Myocyte (in vitro differentiated cells): Measurements from ENCODE around the gene ZNF577. TPM values are rescaled to one million over a fixed set of nuclear protein-coding genes. Genes with fewer than 3 reads are reported as not detected.
A peak's percentile ranks its signal among the peaks of the same experiment; 100 is the strongest.
"Not testable (repeated sequence)": the region's sequence is repeated elsewhere in the genome, so short reads cannot be mapped to it uniquely, and the experiment has no call there.

Experiments used
- DNase-seq: peaks from one replicate; pipeline ENCODE4 v3.0.0-alpha.2; 2012; ENCODE audit warnings: low read depth
- polyA plus RNA-seq: library from polyadenylated mRNA; unstranded; fragments of >200 nt; gene quantifications from one replicate; pipeline ENCODE4 v1.2.1, GENCODE V29; 2012; ENCODE audit warnings: missing spikeins
- total RNA-seq: library from RNA; depleted of rRNA; stranded (reverse); fragments of >200 nt; gene quantifications from 2 replicates; pipeline ENCODE4 v1.2.3, GENCODE V29; 2014

Gene ZNF577
- total RNA-seq = 7.5 and 8.4 TPM in 2 replicates
- polyA plus RNA-seq = 6.2 TPM

GRCh38 chr19:51887522-51888498 is at the start of gene ZNF577:
Gene ZNF577, minus strand, starts transcription at chr19:51887951. Its CDS starts 7,569 bp downstream, at chr19:51880382.
- DNase-seq = peak; percentile 88

DNA sequence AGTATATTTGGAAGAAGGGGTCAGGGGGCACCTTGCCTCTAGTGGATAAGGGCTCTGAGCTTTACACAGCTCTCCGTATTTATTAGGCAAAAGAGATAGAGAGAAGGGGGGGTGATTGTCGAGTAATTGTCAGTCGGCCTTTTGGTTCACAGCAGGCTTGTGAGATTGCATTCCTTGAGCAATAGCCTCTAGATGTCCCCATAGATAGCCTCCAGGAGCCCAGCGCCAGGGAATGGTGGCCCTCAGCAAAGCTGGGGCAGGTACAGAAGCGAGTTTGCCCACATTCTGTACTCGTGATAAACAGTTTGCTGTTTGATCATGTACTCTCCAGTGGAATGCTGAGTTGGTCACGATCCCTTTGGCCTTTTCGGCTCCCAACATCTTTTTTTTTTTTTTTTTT is 44.2 kb upstream of the ZNF577 start:
- no peak for DNase-seq

DNA sequence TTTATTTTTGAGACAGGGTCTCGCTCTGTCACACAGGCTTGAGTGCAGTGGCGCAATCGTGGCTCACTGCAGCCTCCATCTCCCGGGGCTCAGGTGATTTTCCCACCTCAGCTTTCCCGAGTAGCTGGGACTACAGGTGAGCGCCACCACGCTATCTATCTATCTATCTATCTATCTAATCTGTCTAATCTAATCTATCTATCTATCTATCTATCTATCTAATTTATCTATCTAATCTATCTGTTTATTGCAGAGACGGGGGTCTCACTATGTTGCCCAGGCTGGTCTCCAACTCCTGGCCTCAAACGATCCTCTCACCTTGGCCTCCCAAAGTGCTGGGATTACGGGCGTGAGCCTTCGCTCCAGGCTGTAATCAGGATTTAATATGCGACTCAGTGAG is 40.1 kb upstream of the ZNF577 start:
- no peak for DNase-seq

DNA sequence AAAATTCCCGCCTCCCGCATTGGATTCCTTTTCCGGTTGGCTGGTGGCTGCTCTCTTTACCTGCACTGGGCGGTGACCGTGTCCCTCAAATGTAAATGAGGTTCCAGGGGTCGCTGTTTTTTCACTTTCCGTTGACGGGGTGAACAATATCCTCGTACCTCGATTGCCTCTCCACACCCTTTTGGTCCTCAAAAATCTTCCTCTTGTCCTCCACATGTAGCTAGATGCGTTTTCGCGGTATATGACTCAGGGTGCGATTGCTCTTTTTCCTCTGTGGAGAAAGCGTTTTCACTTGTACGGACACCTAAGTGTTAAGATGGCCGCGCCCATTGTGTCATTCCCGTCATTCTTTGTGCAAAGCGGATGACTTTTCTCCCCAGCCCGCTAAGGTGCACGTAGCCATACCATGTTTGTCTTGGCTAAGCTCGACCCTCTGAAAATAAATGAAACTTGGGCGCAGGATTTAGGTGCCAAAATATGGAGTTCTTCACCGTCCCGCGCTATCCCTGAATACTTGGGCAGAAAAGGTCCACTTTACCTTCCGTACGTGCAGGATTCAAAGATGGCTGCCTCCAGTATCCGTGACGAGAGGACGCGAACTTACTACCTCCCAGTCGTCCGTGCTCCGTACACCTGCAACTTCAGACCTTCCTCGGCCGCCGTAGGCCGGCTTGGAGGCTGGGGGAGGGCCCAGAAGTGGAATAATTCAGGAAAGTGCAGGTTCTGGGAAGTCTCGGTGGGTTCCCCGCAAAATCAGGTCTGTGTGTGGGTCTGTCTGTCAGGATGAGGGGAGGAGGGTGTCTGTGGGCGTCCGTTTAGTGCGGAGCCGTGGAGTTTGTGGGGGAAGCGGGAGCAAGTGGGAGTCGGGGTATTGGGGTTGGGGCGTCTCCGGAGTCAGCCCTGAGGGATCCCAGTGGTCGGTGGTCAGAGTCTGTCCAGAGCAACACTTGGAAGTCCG is 39.3 kb upstream of the ZNF577 start, which contains the start of gene ZNF613:
TSS of gene ZNF613 (plus strand) at position 689 of the 958 bp plus-strand sequence. CDS start 8,749 bp downstream, outside the sequence.
- peak; percentile 94 for DNase-seq

DNA sequence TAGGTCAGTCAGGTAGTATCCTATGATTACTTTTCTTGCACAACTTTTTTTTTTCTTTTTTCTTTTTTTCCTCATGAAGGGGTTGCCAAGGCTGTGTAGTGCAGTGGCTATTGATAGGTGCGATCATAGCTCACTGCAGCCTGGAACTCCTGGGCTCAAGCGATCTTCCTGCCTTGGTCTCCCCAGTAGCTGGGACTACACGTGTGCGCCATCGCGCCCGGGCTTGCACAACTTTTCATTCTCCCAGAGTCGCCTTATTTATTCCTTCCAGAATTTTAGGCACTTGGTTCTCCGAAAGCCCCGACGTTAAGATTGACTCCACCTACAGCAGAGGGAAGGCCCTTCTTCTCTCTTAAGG is 38.7 kb upstream of the ZNF577 start:
- DNase-seq = no peak

DNA sequence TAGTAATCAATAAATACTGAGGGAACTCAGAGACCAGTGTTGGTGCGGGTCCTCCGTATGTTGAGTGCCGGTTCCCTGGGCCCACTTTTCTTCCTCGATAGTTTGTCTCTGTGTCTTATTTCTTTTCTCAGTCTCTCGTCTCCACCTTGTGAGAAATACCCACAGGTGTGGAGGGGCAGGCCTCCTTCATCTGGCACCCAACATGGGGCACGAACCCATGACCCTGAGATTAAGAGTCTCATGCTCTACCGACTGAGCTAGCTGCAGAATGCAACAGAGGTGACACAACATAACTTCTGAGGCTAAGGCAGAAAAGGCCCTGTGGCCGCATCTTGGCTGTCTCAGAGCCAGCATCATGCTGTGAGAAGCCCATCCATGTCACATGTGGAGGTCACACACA is 34.2 kb upstream of the ZNF577 start:
- DNase-seq = peak; percentile 17

- no peak for DNase-seq
Measured at GRCh38 chr19:51919606-51920005, 31.9 kb upstream of the ZNF577 start.

DNA sequence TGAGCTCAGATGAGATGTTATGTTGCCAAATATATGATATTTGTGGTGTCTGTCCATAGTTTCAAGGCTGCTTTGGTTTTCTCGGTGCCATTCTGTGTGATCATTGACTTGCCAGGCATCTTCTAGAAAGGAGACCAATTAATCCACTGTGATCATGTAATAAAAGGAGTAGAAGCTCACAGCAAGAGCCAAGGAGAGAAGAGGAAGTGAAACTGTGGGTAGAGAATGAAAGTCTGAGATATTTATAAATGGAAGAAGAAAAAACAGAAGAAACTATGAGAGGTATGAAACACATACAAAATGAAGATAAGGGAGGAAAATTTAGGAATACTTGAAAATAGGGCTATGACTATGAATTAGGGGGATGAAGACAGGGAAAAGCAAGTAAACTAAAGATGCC is 28.4 kb upstream of the ZNF577 start:
- DNase-seq = no peak

- no peak for DNase-seq
Measured at GRCh38 chr19:51915324-51915867, 27.6 kb upstream of the ZNF577 start.

GRCh38 chr19:51907981-51908380 is 20.2 kb upstream of the ZNF577 start:
- DNase-seq = not testable (repeated sequence)

- not testable (repeated sequence) for DNase-seq
Measured at GRCh38 chr19:51906108-51906507, 18.4 kb upstream of the ZNF577 start.

DNA sequence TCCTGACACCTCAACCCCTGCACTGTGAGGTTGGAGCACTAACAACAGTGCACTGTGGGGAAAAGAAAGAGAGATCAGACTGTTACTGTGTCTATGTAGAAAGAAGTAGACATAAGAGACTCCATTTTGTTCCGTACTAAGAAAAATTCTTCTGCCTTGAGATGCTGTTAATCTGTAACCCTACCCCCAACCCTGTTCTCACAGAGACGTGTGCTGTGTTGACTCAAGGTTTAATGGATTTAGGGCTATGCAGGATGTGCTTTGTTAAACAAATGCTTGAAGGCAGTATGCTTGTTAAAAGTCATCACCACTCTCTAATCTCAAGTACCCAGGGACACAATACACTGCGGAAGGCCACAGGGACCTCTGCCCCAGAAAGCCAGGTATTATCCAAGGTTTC is 17.9 kb upstream of the ZNF577 start:
- DNase-seq = not testable (repeated sequence)

DNA sequence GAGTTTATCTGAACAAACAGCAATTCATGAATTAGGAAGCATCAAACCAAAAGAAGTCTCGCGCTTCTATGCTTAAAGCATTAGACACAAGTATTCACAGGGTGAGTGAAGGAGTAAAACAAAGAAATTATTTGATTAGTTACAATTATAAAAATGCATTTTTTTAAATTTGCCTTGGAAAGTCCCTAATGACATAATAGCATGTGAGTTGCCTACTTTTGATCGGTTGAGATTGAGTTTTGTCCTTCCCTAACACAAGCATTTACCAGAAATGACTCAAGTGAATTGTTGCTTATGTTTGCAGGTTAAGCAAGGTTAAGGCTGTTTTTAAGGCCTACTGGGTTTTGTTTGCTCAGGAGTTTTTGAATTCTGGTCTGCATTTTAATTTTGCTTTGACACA is 17.5 kb upstream of the ZNF577 start:
- DNase-seq = no peak

DNA sequence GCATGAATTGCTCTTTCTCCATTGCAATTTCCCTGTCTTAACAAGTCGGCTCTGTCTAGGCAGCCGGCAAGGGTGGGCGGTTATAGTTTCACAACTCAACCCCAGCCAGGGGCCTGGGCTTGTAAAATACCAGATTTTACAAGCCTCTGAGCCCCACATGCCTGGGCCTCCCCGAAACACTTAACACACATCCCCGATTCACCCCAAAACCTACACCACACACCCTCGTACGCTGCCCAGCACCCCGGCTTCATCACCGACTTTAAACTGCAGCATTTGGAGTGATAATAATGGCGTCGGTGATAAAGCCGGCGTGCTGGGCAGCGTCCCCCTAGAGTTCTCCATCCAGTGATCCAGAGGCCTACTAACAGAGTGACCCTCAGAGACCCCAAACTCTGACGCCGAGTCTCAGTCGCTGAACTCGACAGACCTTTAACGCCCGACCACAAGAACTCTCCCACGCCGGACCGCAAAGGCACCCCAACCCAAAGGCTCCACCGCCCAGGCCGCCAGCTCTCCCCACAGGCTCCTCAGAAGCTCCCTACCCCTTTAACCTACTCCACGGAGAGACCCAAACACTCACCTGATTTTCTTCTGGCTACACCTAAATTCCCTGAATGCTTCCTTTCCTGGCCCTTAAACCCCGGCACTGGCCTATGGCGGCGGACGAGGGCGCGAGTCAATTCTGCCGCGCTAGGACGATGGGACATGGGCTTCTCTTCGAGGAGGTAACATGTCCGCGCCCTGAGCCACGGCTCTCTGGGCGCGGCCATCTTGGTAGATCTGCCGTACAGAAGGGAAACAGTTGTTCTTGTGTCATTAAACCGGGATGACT is 16.8 kb upstream of the ZNF577 start, which contains the start of gene ZNF649:
TSS of gene ZNF649 (minus strand) at position 687 of the 835 bp plus-strand sequence. CDS start 4,910 bp downstream, outside the sequence.
- peak; percentile 94 for DNase-seq

DNA sequence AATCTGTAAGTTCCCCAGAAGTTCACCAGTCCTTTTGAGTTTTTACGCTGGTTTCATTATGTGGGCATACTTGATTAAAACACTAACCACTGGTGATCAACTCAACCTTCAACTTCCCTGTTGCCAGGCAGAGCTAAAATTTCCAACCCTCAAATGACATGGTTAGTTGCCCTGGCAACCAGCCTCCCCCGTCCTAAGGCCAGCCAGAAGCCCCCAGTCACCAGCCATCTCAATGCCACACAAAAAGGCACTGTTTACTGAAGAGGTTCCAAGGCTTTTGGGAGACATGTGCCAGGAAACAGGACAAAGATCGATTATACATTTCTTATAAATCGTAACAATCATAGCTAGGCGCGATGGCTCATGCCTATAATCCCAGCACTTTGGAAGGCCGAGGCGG is 15.4 kb upstream of the ZNF577 start:
- DNase-seq = no peak

DNA sequence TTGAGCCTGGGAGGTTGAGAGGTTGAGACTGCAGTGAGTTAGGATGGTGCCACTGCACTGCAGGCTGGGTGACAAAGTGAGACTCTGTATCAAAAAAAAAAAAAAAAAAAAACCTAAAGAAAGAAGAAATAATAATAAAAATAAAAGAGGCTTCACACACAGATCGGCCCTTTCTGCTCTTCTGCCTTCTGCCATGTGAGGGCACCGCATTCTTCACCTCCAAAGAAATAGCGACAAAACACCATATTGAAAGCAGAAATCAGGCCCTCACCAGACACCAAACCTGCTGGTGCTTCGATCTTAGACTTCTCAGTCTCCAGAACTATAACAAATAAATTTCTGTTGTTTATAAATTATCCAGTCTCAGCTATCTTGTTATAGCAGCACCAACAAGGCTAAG is 14.1 kb upstream of the ZNF577 start:
- DNase-seq = no peak

DNA sequence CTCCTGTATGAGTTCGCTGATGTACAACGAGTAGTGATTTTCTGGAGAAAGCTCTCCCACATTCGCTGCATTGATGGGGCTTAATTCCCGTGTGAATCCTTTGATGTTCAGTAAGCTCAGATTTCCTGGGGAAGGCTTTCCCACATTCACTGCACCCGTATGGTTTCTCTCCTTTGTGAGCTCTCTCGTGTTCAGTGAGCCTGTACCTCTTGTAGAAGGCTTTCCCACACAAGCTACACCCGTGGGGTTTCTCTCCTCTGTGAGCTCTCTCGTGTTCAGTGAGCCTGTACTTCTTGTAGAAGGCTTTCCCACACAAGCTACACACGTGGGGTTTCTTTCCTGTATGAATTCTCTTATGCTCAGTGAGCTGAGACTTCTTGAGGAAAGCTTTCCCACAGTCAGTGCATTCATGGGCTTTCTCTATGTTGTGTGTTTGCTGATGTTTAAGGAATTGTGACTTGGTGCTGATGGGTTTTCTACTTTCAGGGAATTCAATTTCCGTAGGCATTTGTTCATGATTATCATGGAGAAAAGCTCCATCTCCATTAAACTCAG is 3.5 kb upstream of the ZNF577 start:
- no peak for DNase-seq

GRCh38 chr19:51889934-51890333 is 2.2 kb upstream of the ZNF577 start:
- DNase-seq = no peak

DNA sequence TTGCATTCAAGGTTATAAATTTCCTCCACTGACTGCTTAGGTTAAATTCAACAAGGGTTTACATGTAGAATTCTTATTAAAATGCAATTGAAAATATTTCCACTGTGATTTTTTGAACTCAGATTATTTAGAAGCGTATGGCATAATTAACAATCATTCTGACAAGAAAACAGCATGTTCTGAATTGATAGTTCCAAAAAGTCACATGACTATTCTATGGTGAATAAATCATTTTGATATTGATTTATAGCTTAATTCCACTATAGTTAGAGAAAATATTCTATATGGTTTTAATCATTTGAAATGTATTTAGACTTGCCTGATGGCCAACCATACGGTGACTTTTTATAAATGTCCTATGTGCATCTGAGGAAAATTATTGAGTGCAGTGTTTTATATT is 3.0 kb downstream of the ZNF577 start:
- DNase-seq = no peak

GRCh38 chr19:51882518-51882917 is 5.2 kb downstream of the ZNF577 start:
- no peak for DNase-seq
